Keratinocyte (primary cell): ENCODE measurements around the gene HSP90AA1. TPM values are rescaled to one million over a fixed set of nuclear protein-coding genes. Genes with fewer than 3 reads are reported as not detected.

Experiments
- DNase-seq: peaks from one replicate; pipeline ENCODE4 v3.0.0-alpha.2; 2011; ENCODE audit warnings: low read depth, missing footprints, low spot score
- FAIRE-seq: peaks from 2 replicates; lab custom pipeline; 2011; peaks lifted over from hg19 to GRCh38; lab: Jason Lieb, UNC
- H2AFZ ChIP-seq: 2 replicates; pipeline ENCODE4 v1.6.0; 2012; ENCODE audit warnings: low read length, control low read depth, inconsistent platforms; ENCODE audit not compliant: control insufficient read depth
- H3K27ac ChIP-seq: 2 replicates; pipeline ENCODE4 v1.5.1; 2011; ENCODE audit warnings: low read length; ENCODE audit not compliant: control insufficient read depth, insufficient read depth
- H3K27me3 ChIP-seq: 3 replicates; pipeline ENCODE4 v1.6.0; 2011; ENCODE audit warnings: low read length; ENCODE audit not compliant: control insufficient read depth, insufficient read depth; ENCODE audit errors: extremely low read depth
- H3K36me3 ChIP-seq, 2 experiments: 2 replicates in 1 of 2; 3 replicates in 1 of 2; pipeline ENCODE4 v1.5.1; 2011; ENCODE audit warnings: low read length in 2 of 2, mild to moderate bottlenecking in 1 of 2; ENCODE audit not compliant: control insufficient read depth in 2 of 2, insufficient read depth in 2 of 2; ENCODE audit errors: extremely low read depth in 1 of 2
- H3K4me1 ChIP-seq: 3 replicates; pipeline ENCODE4 v1.5.1; 2011; ENCODE audit warnings: low read length; ENCODE audit not compliant: control insufficient read depth, insufficient read depth; ENCODE audit errors: extremely low read depth
- H3K4me2 ChIP-seq: 3 replicates; pipeline ENCODE4 v1.6.0; 2011; ENCODE audit warnings: low read depth, low read length; ENCODE audit not compliant: control insufficient read depth, insufficient read depth; ENCODE audit errors: extremely low read depth
- H3K4me3 ChIP-seq, 3 experiments: fragments of 200-600 bp in 1 of 3; sonication (generic) in 1 of 3; 2 replicates in 2 of 3; 3 replicates in 1 of 3; pipeline ENCODE4 v1.5.1; 2011 to 2016; ENCODE audit warnings: low read length in 3 of 3, mild to moderate bottlenecking in 3 of 3, control low read depth in 2 of 3, inconsistent platforms in 1 of 3, low read depth in 1 of 3, mixed read lengths in 1 of 3, mixed run types in 1 of 3, moderate library complexity in 1 of 3; ENCODE audit not compliant: control insufficient read depth in 2 of 3, insufficient read depth in 2 of 3; ENCODE audit errors: extremely low read depth in 1 of 3
- H3K79me2 ChIP-seq: 2 replicates; pipeline ENCODE4 v1.6.0; 2012; ENCODE audit warnings: low read length; ENCODE audit not compliant: control insufficient read depth, insufficient read depth
- H3K9ac ChIP-seq: 3 replicates; pipeline ENCODE4 v1.6.0; 2011; ENCODE audit warnings: low read length; ENCODE audit not compliant: control insufficient read depth, insufficient read depth; ENCODE audit errors: extremely low read depth
- H3K9me1 ChIP-seq: 3 replicates; pipeline ENCODE4 v1.6.0; 2011; ENCODE audit warnings: low read length; ENCODE audit not compliant: control insufficient read depth, insufficient read depth; ENCODE audit errors: extremely low read depth
- H3K9me3 ChIP-seq: 2 replicates; pipeline ENCODE4 v1.5.1; 2012; ENCODE audit warnings: low read depth, low read length; ENCODE audit not compliant: control insufficient read depth
- H4K20me1 ChIP-seq: 3 replicates; pipeline ENCODE4 v1.6.0; 2011; ENCODE audit warnings: low read length; ENCODE audit not compliant: control insufficient read depth, insufficient read depth; ENCODE audit errors: extremely low read depth
- CTCF ChIP-seq, 3 experiments: IDR thresholded peaks in 1 of 3; conservative IDR thresholded peaks in 1 of 3; optimal IDR thresholded peaks in 1 of 3; 2 replicates in 2 of 3; 3 replicates in 1 of 3; pipeline versions ENCODE3 to v1.5.1; 2011; ENCODE audit warnings: low read length in 3 of 3, mild to moderate bottlenecking in 3 of 3, moderate library complexity in 2 of 3, control low read depth in 1 of 3, inconsistent platforms in 1 of 3; ENCODE audit not compliant: insufficient read depth in 2 of 3; ENCODE audit errors: extremely low read depth in 1 of 3
- EZH2 ChIP-seq: IDR thresholded peaks from one replicate; pipeline ENCODE4 v1.6.1; 2012; ENCODE audit warnings: inconsistent platforms, mild to moderate bottlenecking, low read length, moderate library complexity
- dilution Hi-C: fragments of 300-500 bp; cut with MboI; formaldehyde crosslinking; loops from one replicate; pipeline ENCODE4 v1.7.0; 2020; ENCODE audit warnings: low sequenced_read_pairs; ENCODE audit not compliant: extremely low pct_ligation_motif_present
- polyA plus RNA-seq, 5 experiments: library from polyadenylated mRNA; depleted of rRNA in 3 of 5; stranded (reverse) in 3 of 5; stranded (forward) in 1 of 5; unstranded in 1 of 5; fragments of >200 nt; gene quantifications; 1 replicate in 1 of 5; 2 replicates in 3 of 5; 3 replicates in 1 of 5; pipeline versions ENCODE4 v1.2.1 to v1.2.3, GENCODE V29; 2011 to 2012; ENCODE audit warnings: missing spikeins in 2 of 5, low read depth in 1 of 5, low replicate concordance in 1 of 5

The HSP90AA1 gene
- polyA plus RNA-seq, 1 donor (not counting 4 experiments of a cell fraction or from before 2014, with no cell fraction given): 898 TPM

DNA sequence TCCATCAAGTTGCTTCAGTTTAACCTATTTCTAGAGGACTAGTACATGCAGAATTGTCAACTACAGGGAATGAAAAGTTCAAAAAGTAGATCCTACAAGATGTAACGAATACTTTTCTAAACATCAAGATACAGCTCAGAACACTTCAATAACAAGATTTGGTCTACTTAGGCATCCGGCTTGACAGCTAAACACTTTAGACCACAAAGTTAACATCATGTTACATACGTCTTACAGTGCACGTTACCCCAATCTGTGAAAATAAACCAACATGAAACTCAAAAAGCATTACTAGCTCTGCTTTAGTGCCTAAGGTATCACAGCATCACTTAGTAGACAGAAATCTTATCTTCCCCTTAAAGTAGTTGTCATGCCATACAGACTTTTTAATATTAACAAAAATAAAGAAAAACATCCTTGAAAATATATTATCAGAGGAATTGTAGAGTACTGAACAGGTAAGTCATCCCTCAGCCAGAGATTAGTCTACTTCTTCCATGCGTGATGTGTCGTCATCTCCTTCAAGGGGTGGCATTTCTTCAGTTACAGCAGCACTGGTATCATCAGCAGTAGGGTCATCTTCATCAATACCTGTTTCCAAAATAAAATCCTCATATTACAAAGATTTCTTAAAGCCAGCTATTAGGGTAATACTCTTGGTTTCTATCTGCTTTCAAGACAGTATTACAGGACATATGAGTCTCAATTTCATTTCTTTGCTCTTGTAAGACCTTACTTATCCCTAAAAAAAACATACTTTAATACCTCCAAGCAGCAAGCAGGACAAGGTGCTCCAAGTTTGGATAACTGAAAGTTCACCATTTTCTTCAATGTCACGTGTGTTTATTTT, 5.4 kb downstream of the HSP90AA1 start:
- H3K36me3 ChIP-seq: peaks cover 32 to 41% of the 10 kb centered on the region in 2 experiments
- DNase-seq: no peak
- peaks cover 26% of the 10 kb centered on the region for H3K4me1 ChIP-seq
- no peaks in the 10 kb centered on the region for H3K9me3 ChIP-seq
- no peak for FAIRE-seq
- dilution Hi-C loops: no loop called here
- peaks cover 42% of the 10 kb centered on the region for H3K79me2 ChIP-seq
- H2AFZ ChIP-seq: no peak overlapping the region
- no peak overlapping the region for H3K27ac ChIP-seq
- peaks cover 2% of the 10 kb centered on the region for H3K9me1 ChIP-seq
- TF ChIP-seq CTCF (optimal IDR thresholded peaks at IDR 0.05 in 1 of 3, IDR thresholded peaks at IDR 0.05 in 1 of 3, conservative IDR thresholded peaks at IDR 0.05 in 1 of 3; ENCODE audit: extremely low read depth in 1 of 3, insufficient read depth in 2 of 3, low read length in 3 of 3) (no peak), EZH2 (no peak)
- no peak overlapping the region for H3K9ac ChIP-seq
- H3K4me2 ChIP-seq: no peak overlapping the region
- H3K4me3 ChIP-seq: no peak overlapping the region
- H4K20me1 ChIP-seq: peaks cover 19% of the 10 kb centered on the region
- H3K27me3 ChIP-seq: no peaks in the 10 kb centered on the region

DNA sequence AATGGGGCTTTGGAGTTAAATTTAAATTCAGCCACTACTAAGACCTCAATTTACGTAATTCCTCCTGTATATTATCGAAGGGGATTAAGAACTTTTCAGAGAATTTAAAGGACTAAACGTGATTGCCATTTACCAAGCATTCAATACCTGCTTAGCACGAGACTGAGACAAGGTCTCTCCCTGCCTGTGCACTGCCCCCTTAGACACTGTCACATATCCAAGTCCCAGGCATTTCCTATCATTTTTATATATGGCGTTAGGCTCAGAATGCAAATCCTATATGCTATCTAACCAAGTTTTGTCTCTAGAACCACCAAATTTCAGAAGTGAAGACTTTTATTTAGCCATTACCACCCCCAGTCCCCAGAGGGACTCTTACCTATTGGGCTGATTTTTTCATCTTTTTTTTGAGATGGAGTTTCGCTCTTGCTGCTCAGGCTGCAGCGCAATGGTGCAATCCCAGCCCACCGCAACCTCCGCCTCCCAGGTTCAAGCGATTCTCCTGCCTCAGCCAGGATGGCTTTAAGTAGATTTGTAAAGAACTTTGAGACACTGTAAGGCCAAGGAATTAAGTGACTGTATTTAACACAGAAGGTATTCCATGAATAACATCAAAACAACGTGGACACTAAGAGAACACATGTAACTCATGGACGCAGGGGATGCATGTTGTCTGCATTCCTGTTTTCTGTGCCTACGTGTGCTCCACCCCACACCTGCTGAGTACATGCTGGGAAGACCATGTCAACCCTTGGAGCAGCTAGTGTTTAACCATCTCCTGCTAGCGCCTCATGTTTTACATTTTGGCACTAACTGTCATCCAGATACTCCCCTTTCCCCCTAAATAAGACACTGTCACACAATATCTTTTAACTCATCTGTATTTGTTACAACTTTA, 6.4 kb downstream of the HSP90AA1 start:
- FAIRE-seq (no peak), DNase-seq (no peak)
- H3K4me1 ChIP-seq: peaks cover 25% of the 10 kb centered on the region
- peaks cover 18% of the 10 kb centered on the region for H4K20me1 ChIP-seq
- no peaks in the 10 kb centered on the region for H3K9me3 ChIP-seq
- no peak overlapping the region for H3K27ac ChIP-seq
- peaks cover 2% of the 10 kb centered on the region for H3K9me1 ChIP-seq
- H3K4me3 ChIP-seq: no peak overlapping the region
- H3K36me3 ChIP-seq: peaks cover 30 to 36% of the 10 kb centered on the region in 2 experiments
- H2AFZ ChIP-seq: no peak overlapping the region
- dilution Hi-C loops: no loop called here
- TF ChIP-seq CTCF (optimal IDR thresholded peaks at IDR 0.05 in 1 of 3, IDR thresholded peaks at IDR 0.05 in 1 of 3, conservative IDR thresholded peaks at IDR 0.05 in 1 of 3; ENCODE audit: extremely low read depth in 1 of 3, insufficient read depth in 2 of 3, low read length in 3 of 3): no peak
- TF ChIP-seq EZH2: no peak
- no peak overlapping the region for H3K4me2 ChIP-seq
- peaks cover 31% of the 10 kb centered on the region for H3K79me2 ChIP-seq
- H3K9ac ChIP-seq: no peak overlapping the region
- no peaks in the 10 kb centered on the region for H3K27me3 ChIP-seq
